WTC11 (cell line): ENCODE measurements around the gene KPTN. TPM values are rescaled to one million over a fixed set of nuclear protein-coding genes. Genes with fewer than 3 reads are reported as not detected.

Experiments
- ATAC-seq: fragments of 200-7000 bp; cut with Tn5 transposase; 2 replicates; pipeline ENCODE4 v1.10.0; 2021; ENCODE audit warnings: mild to moderate bottlenecking, moderate library complexity
- CTCF ChIA-PET: fragments of 300-600 bp; sonication (Branson Sonifier 250); formaldehyde crosslinking; loops from one replicate; lab custom pipeline; 2021; ENCODE audit warnings: antibody characterized with exemption; lab: Charles Lee
- POLR2A ChIA-PET: fragments of 350-600 bp; sonication (Branson Sonifier 250); formaldehyde crosslinking; loops from one replicate; lab custom pipeline; 2021; ENCODE audit warnings: antibody characterized with exemption; lab: Charles Lee
- DNase-seq: peaks from one replicate; pipeline ENCODE4 v3.0.0; 2021; ENCODE audit warnings: low spot score
- H3K27ac Mint-ChIP-seq: 2 replicates; pipeline ENCODE4 v1.8.0; 2021; ENCODE audit warnings: mixed read lengths
- H3K27me3 Mint-ChIP-seq: 2 replicates; pipeline ENCODE4 v1.8.0; 2021; ENCODE audit warnings: low read depth, mild to moderate bottlenecking, moderate library complexity, mixed read lengths
- H3K36me3 Mint-ChIP-seq: 2 replicates; pipeline ENCODE4 v1.8.0; 2021; ENCODE audit warnings: mixed read lengths
- H3K4me1 Mint-ChIP-seq: 2 replicates; pipeline ENCODE4 v1.8.0; 2022; ENCODE audit warnings: mixed read lengths
- H3K4me3 Mint-ChIP-seq: 2 replicates; pipeline ENCODE4 v1.8.0; 2021; ENCODE audit warnings: mild to moderate bottlenecking, moderate library complexity, mixed read lengths
- H3K9me3 Mint-ChIP-seq: 2 replicates; pipeline ENCODE4 v1.8.0; 2021; ENCODE audit warnings: mixed read lengths
- AFF4 ChIP-seq: sonication (generic); formaldehyde crosslinking; IDR thresholded peaks from 2 replicates; pipeline ENCODE4 v1.8.1; 2023; ENCODE audit warnings: mild to moderate bottlenecking, missing genetic modification reagents, borderline replicate concordance
- ATF1 ChIP-seq: sonication (generic); formaldehyde crosslinking; IDR thresholded peaks from 2 replicates; pipeline ENCODE4 v1.8.1; 2023; ENCODE audit warnings: mild to moderate bottlenecking, moderate library complexity, missing genetic modification reagents
- CBFB ChIP-seq: sonication (generic); formaldehyde crosslinking; IDR thresholded peaks from 2 replicates; pipeline ENCODE4 v1.8.1; 2022; ENCODE audit warnings: mild to moderate bottlenecking, low read depth, missing genetic modification reagents
- CREB1 ChIP-seq: sonication (generic); formaldehyde crosslinking; IDR thresholded peaks from 2 replicates; pipeline ENCODE4 v1.8.0; 2023; ENCODE audit warnings: mild to moderate bottlenecking, missing genetic modification reagents
- CTCF ChIP-seq: fragments of 200-600 bp; IDR thresholded peaks from 2 replicates; pipeline ENCODE4 v1.8.0; 2022; ENCODE audit warnings: antibody characterized with exemption
- ELF4 ChIP-seq: sonication (generic); formaldehyde crosslinking; IDR thresholded peaks from 2 replicates; pipeline ENCODE4 v1.8.1; 2022; ENCODE audit warnings: low read depth, mild to moderate bottlenecking, moderate library complexity, missing genetic modification reagents
- ETV6 ChIP-seq: sonication (generic); formaldehyde crosslinking; IDR thresholded peaks from 2 replicates; pipeline ENCODE4 v1.8.1; 2022; ENCODE audit warnings: mild to moderate bottlenecking, missing genetic modification reagents
- GABPB1 ChIP-seq: sonication (generic); formaldehyde crosslinking; IDR thresholded peaks from 2 replicates; pipeline ENCODE4 v1.8.1; 2023; ENCODE audit warnings: mild to moderate bottlenecking, missing genetic modification reagents
- JUN ChIP-seq: sonication (generic); formaldehyde crosslinking; IDR thresholded peaks from 2 replicates; pipeline ENCODE4 v1.8.0; 2023; ENCODE audit warnings: mild to moderate bottlenecking, missing genetic modification reagents
- KAT7 ChIP-seq: sonication (generic); formaldehyde crosslinking; IDR thresholded peaks from 2 replicates; pipeline ENCODE4 v1.8.1; 2023; ENCODE audit warnings: missing genetic modification reagents, mild to moderate bottlenecking, borderline replicate concordance
- NFATC4 ChIP-seq: fragments of 250-450 bp; sonication (Bioruptor Pico); IDR thresholded peaks from 2 replicates; pipeline ENCODE4 v1.9.0; 2021; ENCODE audit warnings: mild to moderate bottlenecking
- NFE2L1 ChIP-seq: sonication (generic); formaldehyde crosslinking; IDR thresholded peaks from 2 replicates; pipeline ENCODE4 v1.8.1; 2023; ENCODE audit warnings: missing genetic modification reagents
- NR2C2 ChIP-seq: sonication (generic); formaldehyde crosslinking; IDR thresholded peaks from 2 replicates; pipeline ENCODE4 v1.8.0; 2022; ENCODE audit warnings: mild to moderate bottlenecking, missing genetic modification reagents
- NR3C1 ChIP-seq: sonication (generic); formaldehyde crosslinking; conservative IDR thresholded peaks from 2 replicates; pipeline ENCODE4 v1.8.1; 2023; ENCODE audit warnings: low read depth, mild to moderate bottlenecking, missing genetic modification reagents
- OVOL2 ChIP-seq: fragments of 250-450 bp; sonication (Bioruptor Pico); IDR thresholded peaks from 2 replicates; pipeline ENCODE4 v1.9.0; 2021; ENCODE audit warnings: mild to moderate bottlenecking, borderline replicate concordance
- PRDM15 ChIP-seq: sonication (generic); formaldehyde crosslinking; IDR thresholded peaks from 2 replicates; pipeline ENCODE4 v1.8.0; 2022; ENCODE audit warnings: missing genetic modification reagents
- SOX15 ChIP-seq: fragments of 250-450 bp; sonication (Bioruptor Pico); IDR thresholded peaks from 2 replicates; pipeline ENCODE4 v1.9.0; 2021; ENCODE audit warnings: mild to moderate bottlenecking
- SP1 ChIP-seq: sonication (generic); formaldehyde crosslinking; conservative IDR thresholded peaks from 2 replicates; pipeline ENCODE4 v1.8.1; 2022; ENCODE audit warnings: missing genetic modification reagents
- STAT6 ChIP-seq: sonication (generic); formaldehyde crosslinking; conservative IDR thresholded peaks from 2 replicates; pipeline ENCODE4 v1.8.1; 2023; ENCODE audit warnings: mild to moderate bottlenecking, low read depth, missing genetic modification reagents, moderate library complexity
- TP53 ChIP-seq: sonication (generic); formaldehyde crosslinking; IDR thresholded peaks from 2 replicates; pipeline ENCODE4 v1.8.1; 2023; ENCODE audit warnings: mild to moderate bottlenecking, missing genetic modification reagents
- ZBTB21 ChIP-seq: sonication (generic); formaldehyde crosslinking; IDR thresholded peaks from 2 replicates; pipeline ENCODE4 v1.8.1; 2023; ENCODE audit warnings: mild to moderate bottlenecking, missing genetic modification reagents, borderline replicate concordance
- ZNF281 ChIP-seq: sonication (generic); formaldehyde crosslinking; IDR thresholded peaks from 2 replicates; pipeline ENCODE4 v1.8.0; 2023; ENCODE audit warnings: mild to moderate bottlenecking, missing genetic modification reagents
- total RNA-seq: library from RNA; stranded (reverse); gene quantifications from 3 replicates; pipeline ENCODE4 v1.2.3, GENCODE V29; 2021

KPTN gene
- total RNA-seq, 1 experiment from 2014 or later: 24.5 TPM

- TF ChIP-seq JUN (CRISPR knock-in tag) (no peak), NFATC4 (CRISPR knock-in tag) (no peak), NR2C2 (no peak), ATF1 (no peak), OVOL2 (CRISPR knock-in tag) (no peak), CTCF (no peak), NR3C1 (CRISPR knock-in tag) (no peak), SP1 (no peak), ZBTB21 (CRISPR knock-in tag) (no peak), CBFB (CRISPR knock-in tag) (no peak), ELF4 (CRISPR knock-in tag) (no peak), AFF4 (CRISPR knock-in tag) (no peak), ZNF281 (no peak), NFE2L1 (CRISPR knock-in tag) (no peak), ETV6 (CRISPR knock-in tag) (no peak), GABPB1 (CRISPR knock-in tag) (no peak), CREB1 (CRISPR knock-in tag) (no peak), KAT7 (CRISPR knock-in tag) (no peak)
- Mint-ChIP-seq H3K4me3 (no peak overlapping the region), H3K27me3 (no peaks in the 10 kb centered on the region), H3K4me1 (peaks cover 6% of the 10 kb centered on the region), H3K27ac (no peak overlapping the region), H3K36me3 (no peaks in the 10 kb centered on the region), H3K9me3 (no peaks in the 10 kb centered on the region)
- DNase-seq (no peak), ATAC-seq (peak; percentile 61)
- CTCF ChIA-PET: interaction anchor here (0.6 to 5.7 kb wide), 5 partner anchors 24 to 205 kb away, joined by 3 to 41 read pairs (median 4); partner anchors contain the start of genes EHD2 and KPTN
- POLR2A ChIA-PET: no interaction called here
Observed at GRCh38 chr19:47507924-47508553, 24.0 kb upstream of the KPTN start.

GRCh38 chr19:47507012-47507411, 23.0 kb upstream of the KPTN start:
- Mint-ChIP-seq H3K4me3 (no peak overlapping the region), H3K27ac (0 out of 2 replicates have a peak overlapping the region, but pooled peaks have one; percentile 23), H3K36me3 (no peaks in the 10 kb centered on the region), H3K4me1 (no peaks in the 10 kb centered on the region), H3K27me3 (no peaks in the 10 kb centered on the region), H3K9me3 (no peaks in the 10 kb centered on the region)
- DNase-seq (no peak), ATAC-seq (no peak)
- CTCF ChIA-PET: interaction anchor here (2.5 to 5.7 kb wide), 2 partner anchors 23 to 71 kb away, joined by 14 to 41 read pairs; partner anchors contain the start of gene KPTN
- POLR2A ChIA-PET: no interaction called here
- TF ChIP-seq ETV6 (CRISPR knock-in tag) (no peak), PRDM15 (CRISPR knock-in tag) (no peak), CREB1 (CRISPR knock-in tag) (no peak), STAT6 (no peak), SP1 (no peak), SOX15 (CRISPR knock-in tag) (no peak), TP53 (CRISPR knock-in tag) (no peak)
